Caco-2 (cell line): ENCODE measurements around the gene MRC2. TPM values are rescaled to one million over a fixed set of nuclear protein-coding genes. Genes with fewer than 3 reads are reported as not detected.
"Not testable (repeated sequence)": the region's sequence is repeated elsewhere in the genome, so short reads cannot be mapped to it uniquely, and the experiment has no call there.

Experiments
- BruUV-seq: library from RNA; stranded (reverse); fragments of 400-500 nt; replicated peaks from 2 replicates; lab custom pipeline; 2021; lab: Mats Ljungman, UMichigan
- CTCF ChIA-PET: fragments of 300-600 bp; sonication (Branson Sonifier 250); formaldehyde crosslinking; loops from one replicate; lab custom pipeline; 2022; ENCODE audit warnings: antibody characterized with exemption; lab: Charles Lee
- POLR2A ChIA-PET: fragments of 300-600 bp; sonication (Branson Sonifier 250); formaldehyde crosslinking; loops from one replicate; lab custom pipeline; 2022; ENCODE audit warnings: antibody characterized with exemption; lab: Charles Lee
- DNase-seq, 2 experiments: peaks; one replicate each; pipeline versions ENCODE4 v3.0.0 to v3.0.0-alpha.2; 2020 to 2022
- H3K27me3 ChIP-seq: replicated peaks from 2 replicates; pipeline ENCODE4 v1.6.0; 2011; ENCODE audit warnings: low read length; ENCODE audit not compliant: control insufficient read depth, insufficient read depth
- H3K36me3 ChIP-seq: 2 replicates; pipeline ENCODE4 v1.5.1; 2011; ENCODE audit warnings: low read length; ENCODE audit not compliant: control insufficient read depth, insufficient read depth
- H3K4me1 ChIP-seq: fragments of 250-450 bp; sonication (Bioruptor Pico); 2 replicates; pipeline ENCODE4 v1.5.1; 2020; ENCODE audit warnings: mild to moderate bottlenecking
- H3K4me3 ChIP-seq: 2 replicates; pipeline ENCODE4 v1.5.1; 2011; ENCODE audit warnings: low read depth, mild to moderate bottlenecking, control low read depth, low read length
- H3K9me3 ChIP-seq: fragments of 250-450 bp; sonication (Bioruptor Pico); 2 replicates; pipeline ENCODE4 v1.5.1; 2020; ENCODE audit warnings: mild to moderate bottlenecking, moderate library complexity
- H3K27ac Mint-ChIP-seq: one replicate; pipeline ENCODE4 v1.8.0; 2022; ENCODE audit warnings: mixed read lengths; ENCODE audit not compliant: unreplicated experiment
- H3K27me3 Mint-ChIP-seq: one replicate; pipeline ENCODE4 v1.8.0; 2022; ENCODE audit warnings: mixed read lengths; ENCODE audit not compliant: insufficient read depth, unreplicated experiment
- H3K36me3 Mint-ChIP-seq: one replicate; pipeline ENCODE4 v1.8.0; 2022; ENCODE audit warnings: mild to moderate bottlenecking, mixed read lengths; ENCODE audit not compliant: insufficient read depth, unreplicated experiment
- H3K4me1 Mint-ChIP-seq: one replicate; pipeline ENCODE4 v1.8.0; 2022; ENCODE audit warnings: low read depth, mixed read lengths; ENCODE audit not compliant: unreplicated experiment
- H3K4me3 Mint-ChIP-seq: one replicate; pipeline ENCODE4 v1.8.0; 2022; ENCODE audit warnings: mild to moderate bottlenecking, moderate library complexity, mixed read lengths; ENCODE audit not compliant: unreplicated experiment
- H3K9me3 Mint-ChIP-seq: one replicate; pipeline ENCODE4 v1.8.0; 2022; ENCODE audit warnings: mixed read lengths; ENCODE audit not compliant: unreplicated experiment
- CTCF ChIP-seq, 2 experiments: fragments of 200-600 bp in 1 of 2; IDR thresholded peaks; 1 replicate in 1 of 2; 2 replicates in 1 of 2; pipeline versions ENCODE4 v1.5.1 to v1.8.0; 2011 to 2022; ENCODE audit warnings: antibody characterized with exemption in 1 of 2, control low read depth in 1 of 2, inconsistent platforms in 1 of 2, low read depth in 1 of 2, low read length in 1 of 2, mild to moderate bottlenecking in 1 of 2, moderate library complexity in 1 of 2; ENCODE audit not compliant: insufficient read depth in 1 of 2, severe bottlenecking in 1 of 2, unreplicated experiment in 1 of 2
- intact Hi-C: fragments of 100-400 bp; cut with micrococcal nuclease; formaldehyde crosslinking; loops from one replicate; pipeline ENCODE4 v1.10.0; 2022; ENCODE audit not compliant: unreplicated experiment
- total RNA-seq: library from RNA; stranded (reverse); gene quantifications from 2 replicates; pipeline ENCODE4 v1.2.3, GENCODE V29; 2022

Gene MRC2
- total RNA-seq, 1 experiment from 2014 or later, result 7.0 TPM

DNA sequence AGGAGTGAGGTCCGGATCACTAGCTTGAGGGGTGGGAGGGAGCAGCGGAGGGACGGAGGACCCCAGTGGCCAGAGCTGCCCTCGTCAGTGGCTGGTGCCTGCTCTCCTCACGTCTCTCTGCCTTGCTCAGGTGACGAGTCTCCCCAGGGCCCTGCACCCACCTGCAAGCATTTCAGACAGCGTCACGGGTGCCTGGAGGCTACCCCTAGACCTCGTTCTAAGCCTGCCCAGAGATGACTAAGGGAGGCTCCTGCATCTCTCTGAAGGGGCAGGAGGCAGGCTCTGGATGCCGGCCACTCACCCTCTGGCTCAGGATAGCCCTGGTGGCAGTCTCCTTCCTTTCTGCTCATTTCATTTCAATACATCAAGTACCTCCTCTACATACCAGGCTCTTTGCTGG is 68.8 kb downstream of the MRC2 start:
- no peaks in the 10 kb centered on the region for H3K4me1 ChIP-seq
- no peak overlapping the region for H3K4me3 ChIP-seq
- DNase-seq, result no peak
- peaks cover 11% of the 10 kb centered on the region for H3K27me3 Mint-ChIP-seq
- no peak overlapping the region for H3K27ac Mint-ChIP-seq
- H3K9me3 ChIP-seq, result no peaks in the 10 kb centered on the region
- ChIA-PET CTCF (no interaction called here), POLR2A (no interaction called here)
- no peaks in the 10 kb centered on the region for H3K4me1 Mint-ChIP-seq
- intact Hi-C loops, result no loop called here
- H3K27me3 ChIP-seq, result no peaks in the 10 kb centered on the region
- TF ChIP-seq CTCF (IDR thresholded peaks at IDR 0.05; ENCODE audit: insufficient read depth in 1 of 2, low read depth in 1 of 2, low read length in 1 of 2, severe bottlenecking in 1 of 2, unreplicated experiment in 1 of 2), result no peak
- no peaks in the 10 kb centered on the region for H3K36me3 ChIP-seq
- BruUV-seq, result no TSS peak
- no peak overlapping the region for H3K4me3 Mint-ChIP-seq
- no peaks in the 10 kb centered on the region for H3K9me3 Mint-ChIP-seq
- no peaks in the 10 kb centered on the region for H3K36me3 Mint-ChIP-seq

DNA sequence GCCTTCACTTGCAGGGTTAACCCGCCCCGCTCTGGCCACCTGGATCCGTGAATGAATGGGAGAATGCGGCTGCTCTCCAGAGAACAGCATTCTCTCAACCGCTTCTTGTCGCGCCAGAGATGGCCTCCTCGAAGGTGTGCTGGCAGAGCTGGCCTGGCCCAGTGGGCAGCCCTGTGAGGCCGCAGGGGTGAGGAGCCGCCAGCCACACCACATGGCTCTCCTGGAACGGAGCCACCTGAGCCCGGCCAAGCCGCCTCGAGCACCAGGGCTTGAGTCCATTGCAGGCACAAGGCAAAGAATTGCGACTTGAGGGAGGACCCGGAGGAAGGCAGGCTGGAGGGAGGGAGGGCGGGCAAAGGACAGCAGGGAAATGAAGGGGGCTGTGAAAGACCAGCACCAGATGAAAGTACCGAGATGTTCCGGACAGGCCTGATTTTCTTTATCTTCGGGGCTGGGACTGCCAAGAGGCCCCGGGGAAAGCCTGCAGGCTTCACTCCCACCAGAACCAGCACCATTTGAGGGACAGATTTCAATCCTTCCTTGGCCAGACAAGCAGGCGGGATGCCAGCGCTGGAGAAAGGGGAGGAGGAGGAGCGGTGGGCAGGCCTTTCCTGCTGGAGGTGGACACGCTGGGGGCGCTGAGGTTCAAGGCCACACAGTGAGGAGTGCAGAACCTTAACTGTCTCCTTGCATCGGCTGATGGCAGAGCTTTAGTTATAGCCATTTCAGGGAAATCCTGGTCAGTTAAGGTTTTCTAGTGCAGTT is 69.4 kb downstream of the MRC2 start:
- no peak for DNase-seq
- H3K27me3 ChIP-seq, result no peaks in the 10 kb centered on the region
- no peaks in the 10 kb centered on the region for H3K4me1 ChIP-seq
- TF ChIP-seq CTCF (IDR thresholded peaks at IDR 0.05; ENCODE audit: insufficient read depth in 1 of 2, low read depth in 1 of 2, low read length in 1 of 2, severe bottlenecking in 1 of 2, unreplicated experiment in 1 of 2), result no peak
- no peaks in the 10 kb centered on the region for H3K4me1 Mint-ChIP-seq
- ChIA-PET POLR2A (no interaction called here), CTCF (no interaction called here)
- H3K27me3 Mint-ChIP-seq, result peaks cover 12% of the 10 kb centered on the region
- H3K4me3 Mint-ChIP-seq, result no peak overlapping the region
- no peaks in the 10 kb centered on the region for H3K9me3 ChIP-seq
- intact Hi-C loops, result no loop called here
- no peaks in the 10 kb centered on the region for H3K9me3 Mint-ChIP-seq
- no peaks in the 10 kb centered on the region for H3K36me3 Mint-ChIP-seq
- no peak overlapping the region for H3K4me3 ChIP-seq
- no peak overlapping the region for H3K27ac Mint-ChIP-seq
- no peaks in the 10 kb centered on the region for H3K36me3 ChIP-seq
- BruUV-seq, result no TSS peak

DNA sequence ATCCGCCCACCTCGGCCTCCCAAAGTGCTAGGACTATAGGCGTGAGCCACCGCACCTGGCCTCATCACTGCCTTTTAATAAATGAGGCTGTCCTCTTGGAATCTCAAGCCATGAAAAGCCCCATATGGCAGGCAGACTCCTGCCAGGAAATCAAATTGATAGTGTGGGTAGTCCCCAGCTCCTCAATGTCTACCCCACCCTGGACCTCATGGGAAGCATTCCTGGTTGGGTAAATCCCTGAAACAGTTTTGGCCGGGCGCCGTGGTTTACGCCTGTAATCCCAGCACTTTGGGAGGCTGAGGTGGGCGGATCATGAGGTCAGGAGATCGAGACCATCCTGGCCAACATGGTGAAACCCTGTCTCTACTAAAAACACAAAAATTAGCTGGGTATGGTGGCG is 71.0 kb downstream of the MRC2 start:
- CTCF ChIA-PET, H3K4me1 Mint-ChIP-seq, H3K4me1 ChIP-seq, POLR2A ChIA-PET, H3K36me3 Mint-ChIP-seq, H3K27me3 ChIP-seq, H3K9me3 Mint-ChIP-seq, intact Hi-C loops, H3K27ac Mint-ChIP-seq, H3K4me3 Mint-ChIP-seq, BruUV-seq, DNase-seq, H3K4me3 ChIP-seq, H3K9me3 ChIP-seq, H3K36me3 ChIP-seq: not testable (repeated sequence)
- H3K27me3 Mint-ChIP-seq, result peaks cover 17% of the 10 kb centered on the region
